Stimulated activated CD4-positive, alpha-beta T cell treated with anti-CD3 and anti-CD28 coated beads, Interleukin-15, amount 100 ng/mL, for 24 hours (primary cell): Measurements from ENCODE around the gene PRKAR1B.

Source experiments
- DNase-seq: peaks from one replicate; pipeline ENCODE4 v3.0.0-alpha.2; 2020

Gene PRKAR1B

DNA sequence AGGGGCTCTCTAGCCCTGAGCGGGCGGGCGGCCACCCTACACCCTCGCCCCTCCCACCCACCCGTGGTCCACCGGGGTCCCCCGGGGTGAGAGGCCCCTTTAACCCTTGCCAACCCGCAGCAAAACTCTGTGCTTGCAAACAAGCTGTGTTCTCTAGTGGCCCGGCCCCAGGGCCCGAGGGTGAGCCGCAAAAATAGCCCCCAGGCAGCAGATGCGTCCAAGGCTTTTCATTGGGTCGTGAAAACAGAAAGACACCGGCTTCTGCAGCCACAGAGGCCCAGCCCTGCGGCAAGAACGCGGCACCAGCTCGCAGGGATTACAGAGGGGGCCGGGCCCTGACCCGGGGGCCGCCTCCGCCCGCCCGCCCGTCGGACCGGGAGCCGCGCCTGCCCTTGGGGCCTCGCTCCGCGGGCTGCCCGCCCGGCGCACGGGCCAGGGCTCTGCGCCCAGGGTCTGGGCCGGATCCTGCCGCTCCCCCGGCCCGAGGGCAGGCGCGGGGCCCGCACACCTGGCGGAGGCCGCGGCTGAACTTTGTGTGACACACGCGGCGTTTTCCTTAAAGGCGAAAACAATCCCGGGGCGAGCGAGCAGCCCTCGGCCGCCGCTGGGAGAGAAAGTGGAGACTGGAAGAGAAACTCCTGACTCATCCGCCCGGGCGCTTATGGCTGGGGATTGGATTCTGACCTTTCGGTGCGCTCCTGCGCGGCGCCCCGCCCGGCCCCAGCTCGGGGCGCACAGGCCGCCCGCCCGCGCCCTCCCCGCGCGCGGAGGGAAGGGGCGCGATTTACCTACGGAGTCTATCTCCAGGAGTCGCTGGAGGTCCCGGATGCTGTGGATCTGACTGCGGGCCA, 210.2 kb downstream of the PRKAR1B start:
- peak; percentile 58 for DNase-seq

DNA sequence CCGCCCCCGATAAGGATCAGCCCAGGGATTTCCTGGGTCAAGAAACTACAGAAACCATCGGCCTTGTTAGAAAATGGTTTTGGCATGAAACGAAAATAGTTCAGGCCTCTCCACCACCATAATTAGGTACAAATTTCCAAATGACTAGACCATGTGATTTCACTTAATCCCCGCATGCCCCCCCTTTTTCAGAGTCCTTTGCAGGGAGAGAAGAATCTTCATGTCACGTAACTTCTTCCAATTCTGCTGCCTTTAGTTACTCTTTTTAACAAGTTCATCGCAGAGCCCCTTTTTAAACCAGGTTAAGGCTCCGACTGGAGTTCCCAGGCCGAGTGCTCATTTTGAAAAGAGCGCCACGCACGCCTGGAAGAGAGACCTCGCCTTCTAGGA, 210.9 kb downstream of the PRKAR1B start:
- no peak for DNase-seq

DNA sequence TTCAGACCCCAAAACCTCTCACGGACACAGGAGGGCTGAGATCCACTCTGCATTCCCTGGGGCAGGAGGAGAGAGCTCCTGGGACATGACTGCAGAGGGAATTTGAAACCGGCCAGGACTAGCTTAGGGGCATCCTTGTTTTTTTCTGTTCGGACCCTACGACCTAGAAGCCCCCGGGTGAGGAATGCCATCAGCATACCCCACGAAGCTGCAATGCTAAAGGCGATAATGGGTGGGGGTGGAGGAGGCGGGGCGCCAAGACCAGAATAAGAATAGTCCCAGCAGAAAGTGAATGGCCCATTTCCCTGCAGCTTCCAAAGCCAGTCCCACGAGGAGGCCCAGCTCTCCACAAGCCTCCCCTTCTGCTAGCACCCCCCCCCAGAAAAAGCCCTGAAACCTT, 211.5 kb downstream of the PRKAR1B start:
- no peak for DNase-seq

DNA sequence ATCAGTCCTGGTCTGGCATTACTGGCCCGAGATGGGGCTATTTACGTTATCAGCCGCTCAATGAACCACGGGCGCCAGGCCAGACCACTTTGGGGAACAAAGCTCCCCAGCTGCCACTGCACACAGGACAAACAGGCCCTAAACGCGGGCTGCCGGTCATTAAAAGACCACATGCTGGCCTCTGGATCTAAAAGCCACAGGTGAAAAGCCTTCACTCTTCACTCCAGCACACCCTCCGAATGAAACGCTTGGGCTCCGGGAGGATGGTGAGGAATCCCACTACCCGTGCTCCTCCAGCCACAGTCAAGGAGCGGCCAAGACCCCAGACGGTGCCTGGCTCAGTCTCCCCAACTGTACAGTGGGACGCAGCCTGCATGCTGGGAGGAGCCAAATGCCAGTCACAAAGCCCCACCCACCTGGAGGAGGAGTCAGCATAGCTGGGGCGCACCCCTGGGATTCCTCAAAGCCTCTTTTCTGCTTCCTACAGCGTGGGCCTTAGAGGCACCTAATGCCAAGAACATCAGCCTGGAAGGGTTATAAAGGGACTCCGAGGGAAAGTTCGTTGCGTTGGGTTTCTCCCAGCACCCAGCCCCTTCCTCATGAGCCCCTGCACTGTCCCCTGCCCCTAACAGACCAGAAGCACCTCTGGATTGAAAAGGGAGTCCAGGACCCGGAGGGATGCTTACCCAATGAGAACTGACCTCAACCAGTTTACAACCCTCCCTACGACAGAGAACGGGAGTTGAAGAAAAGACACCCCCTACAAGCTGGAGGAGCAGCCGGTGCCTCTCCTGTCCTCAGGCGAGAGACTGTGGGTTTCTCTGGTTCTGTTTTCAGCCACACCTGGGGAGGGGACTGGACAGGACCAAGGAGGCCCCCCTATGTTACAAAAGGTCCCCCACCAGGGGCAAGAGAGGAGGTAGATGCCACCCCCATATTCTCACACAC, 212.2 kb downstream of the PRKAR1B start:
- peak; percentile 58 for DNase-seq

DNA sequence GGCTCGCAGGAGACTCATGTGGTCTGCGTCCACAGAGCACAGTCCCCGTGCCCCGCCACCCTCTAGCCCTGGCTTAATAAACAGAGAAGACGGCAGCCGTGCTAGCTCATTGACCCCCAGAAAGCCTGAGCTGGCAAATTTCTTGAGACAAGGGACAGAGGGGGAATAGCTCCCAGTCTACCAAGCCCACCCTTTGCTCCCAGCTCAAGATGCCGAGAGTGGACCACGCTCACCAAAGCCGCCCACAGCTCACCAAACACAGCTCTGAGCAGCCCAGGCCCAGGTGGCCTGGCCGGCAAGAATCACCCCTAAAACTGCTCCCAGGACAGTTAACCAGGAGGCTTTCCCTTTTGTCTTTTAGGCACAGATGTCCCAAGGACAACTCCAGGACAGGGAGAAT, 212.8 kb downstream of the PRKAR1B start:
- DNase-seq, result no peak

DNA sequence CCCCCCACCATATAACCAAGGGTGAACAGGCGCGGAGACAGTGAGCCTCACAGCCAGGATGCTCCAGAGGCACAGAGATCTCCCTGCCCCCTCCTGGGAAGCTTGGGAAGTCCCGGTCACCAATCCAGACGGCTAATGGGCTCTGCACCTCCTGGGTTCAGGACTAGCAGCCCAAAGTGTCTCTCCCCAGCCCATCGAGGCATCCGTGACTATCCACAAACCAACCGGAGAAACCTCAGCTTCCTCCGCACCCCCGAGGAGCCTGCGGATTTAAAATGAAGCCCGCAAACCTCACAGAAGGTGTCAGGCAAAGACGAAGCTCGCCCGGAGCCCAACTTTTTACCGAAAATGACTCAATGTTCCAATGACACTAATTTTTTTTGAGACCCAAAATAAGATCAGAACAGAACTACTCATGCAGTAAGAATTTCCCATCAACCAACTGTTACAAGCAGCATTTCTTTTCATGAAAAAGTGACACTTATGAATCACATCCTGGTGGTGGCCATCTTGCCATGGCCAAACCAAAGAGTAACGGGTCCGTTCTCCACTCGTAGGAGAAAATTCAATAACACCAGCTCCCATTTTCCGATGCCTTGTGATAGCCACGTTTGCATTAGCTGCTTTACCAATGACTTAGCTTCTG, 213.4 kb downstream of the PRKAR1B start:
- DNase-seq, result peak; percentile 29

DNA sequence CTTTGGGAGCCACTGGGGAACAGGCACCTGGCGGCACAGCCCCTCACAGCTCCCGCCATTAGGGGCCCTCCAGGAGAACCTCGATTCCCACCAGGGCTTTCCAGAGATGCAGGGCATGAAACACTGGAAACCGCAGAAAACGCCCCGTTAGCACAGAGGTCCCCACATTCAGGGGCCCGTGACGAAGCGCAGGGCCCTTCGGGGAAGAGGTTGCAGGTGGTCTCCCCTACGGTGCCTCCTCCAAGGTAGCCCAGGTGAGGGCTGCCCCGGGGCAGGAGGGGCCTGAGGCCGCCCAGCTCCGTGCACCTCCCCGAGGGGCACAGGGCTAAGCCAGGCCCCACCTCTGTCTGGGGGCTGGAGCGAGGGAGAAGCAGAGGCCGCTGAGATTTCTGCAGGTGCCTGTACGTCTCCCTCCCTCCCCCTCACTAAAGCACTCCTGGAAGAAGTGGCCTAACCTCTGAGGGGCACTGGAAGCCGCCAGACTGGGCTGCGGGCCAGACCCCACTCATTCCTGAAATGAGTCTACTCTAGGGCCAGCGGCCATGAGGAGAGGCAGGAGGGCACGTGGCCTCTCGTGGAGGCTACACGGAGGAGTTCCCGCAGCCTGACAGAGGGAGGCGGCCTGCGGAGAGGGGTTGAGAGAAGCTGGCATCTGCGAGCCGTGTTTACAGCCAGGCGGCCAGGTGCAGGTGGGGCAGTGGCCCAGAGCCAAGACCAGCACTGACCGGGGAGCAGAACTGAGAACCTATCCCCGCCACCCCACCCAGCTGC, 214.4 kb downstream of the PRKAR1B start:
- no peak for DNase-seq

DNA sequence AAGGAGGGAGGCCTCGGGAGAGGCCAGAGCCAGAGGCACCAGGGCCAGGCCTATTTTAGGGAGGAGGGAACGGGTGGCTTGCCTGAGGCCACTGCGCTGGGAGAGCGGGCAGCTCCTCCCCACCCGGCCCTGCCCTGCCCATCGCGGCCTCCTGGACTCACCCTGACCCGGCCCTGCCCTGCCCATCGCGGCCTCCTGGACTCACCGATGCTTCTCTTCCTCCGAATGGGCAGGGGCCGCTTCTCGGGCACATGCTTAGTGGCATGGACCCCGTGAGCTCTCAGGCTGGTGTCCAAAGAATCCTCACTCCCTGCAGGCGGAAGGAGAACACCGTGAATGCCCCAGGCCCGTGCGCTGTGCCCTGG, 215.0 kb downstream of the PRKAR1B start:
- no peak for DNase-seq

DNA sequence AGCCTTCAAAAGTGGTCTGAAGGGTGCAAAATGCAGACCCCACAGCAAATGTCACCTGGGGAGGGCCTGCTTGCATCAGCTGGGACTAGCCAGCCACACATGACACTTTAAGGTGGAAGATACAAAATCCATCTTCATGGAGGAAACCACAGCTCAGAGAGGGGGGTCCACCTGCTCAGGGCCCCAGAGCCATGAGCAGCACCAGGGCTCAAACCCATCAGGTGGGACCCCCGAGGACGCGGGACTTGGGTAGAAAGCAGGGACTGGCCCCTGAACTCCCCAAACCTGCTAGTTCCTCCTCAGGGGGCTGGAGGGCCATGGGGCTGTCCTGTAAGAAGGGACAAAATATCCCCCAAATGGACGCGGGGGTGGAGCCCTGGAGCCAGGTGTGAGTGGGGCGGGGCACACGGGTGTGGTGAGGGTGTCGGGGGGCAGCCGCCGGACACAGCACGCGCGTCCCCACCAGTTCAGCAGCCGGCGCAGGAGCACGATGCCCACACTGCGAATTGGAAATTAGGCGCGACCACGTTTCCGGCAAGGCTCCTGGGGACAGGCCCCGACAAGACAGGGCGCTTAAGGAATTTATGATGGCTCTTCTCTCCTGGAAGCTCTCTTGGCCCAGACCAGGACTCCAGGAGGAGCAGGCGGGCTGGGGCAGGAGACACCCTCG, 215.5 kb downstream of the PRKAR1B start:
- DNase-seq, result no peak

DNA sequence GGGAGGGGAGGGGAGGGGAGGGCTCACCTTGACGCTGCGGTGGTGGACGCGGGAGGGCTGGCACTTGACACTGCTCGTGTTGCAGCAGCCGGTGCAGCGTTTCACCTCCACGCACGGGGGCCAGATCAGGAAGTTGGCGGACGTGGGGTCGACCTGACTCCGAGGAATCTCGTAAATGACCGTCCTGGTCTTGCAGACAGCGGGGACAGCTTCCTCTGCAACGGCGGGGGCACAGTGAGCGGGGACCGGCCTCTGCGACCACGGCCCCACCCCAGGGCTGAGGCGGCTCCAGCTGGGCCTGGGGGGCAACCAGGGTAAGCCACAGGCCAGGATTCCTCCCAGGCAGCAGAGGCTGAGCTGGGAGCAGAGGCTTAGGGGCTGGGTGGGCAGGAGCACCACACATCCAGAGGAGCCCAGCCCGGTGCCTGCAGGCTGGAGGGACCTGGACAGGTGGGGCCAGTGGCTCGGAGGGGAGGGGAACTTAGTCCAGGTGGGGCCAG, 216.2 kb downstream of the PRKAR1B start:
- DNase-seq, result no peak

DNA sequence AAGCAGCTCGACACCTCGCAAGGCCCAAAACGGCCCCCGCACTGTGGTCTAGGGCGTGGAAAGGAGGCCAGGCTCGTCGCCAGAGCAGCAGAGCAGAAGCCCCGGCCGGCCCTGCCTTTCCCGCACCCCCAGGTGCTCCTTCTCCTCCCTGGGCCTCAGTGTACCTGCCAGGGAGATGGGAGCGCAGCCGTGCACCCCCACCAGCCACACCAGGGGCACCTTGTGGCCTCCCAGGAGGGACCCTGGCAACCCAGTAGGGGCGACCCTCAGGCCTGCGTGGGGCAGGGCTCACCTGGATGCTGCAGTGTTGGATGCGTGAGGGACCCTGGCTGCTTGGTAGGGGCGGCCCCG, 217.0 kb downstream of the PRKAR1B start:
- no peak for DNase-seq

DNA sequence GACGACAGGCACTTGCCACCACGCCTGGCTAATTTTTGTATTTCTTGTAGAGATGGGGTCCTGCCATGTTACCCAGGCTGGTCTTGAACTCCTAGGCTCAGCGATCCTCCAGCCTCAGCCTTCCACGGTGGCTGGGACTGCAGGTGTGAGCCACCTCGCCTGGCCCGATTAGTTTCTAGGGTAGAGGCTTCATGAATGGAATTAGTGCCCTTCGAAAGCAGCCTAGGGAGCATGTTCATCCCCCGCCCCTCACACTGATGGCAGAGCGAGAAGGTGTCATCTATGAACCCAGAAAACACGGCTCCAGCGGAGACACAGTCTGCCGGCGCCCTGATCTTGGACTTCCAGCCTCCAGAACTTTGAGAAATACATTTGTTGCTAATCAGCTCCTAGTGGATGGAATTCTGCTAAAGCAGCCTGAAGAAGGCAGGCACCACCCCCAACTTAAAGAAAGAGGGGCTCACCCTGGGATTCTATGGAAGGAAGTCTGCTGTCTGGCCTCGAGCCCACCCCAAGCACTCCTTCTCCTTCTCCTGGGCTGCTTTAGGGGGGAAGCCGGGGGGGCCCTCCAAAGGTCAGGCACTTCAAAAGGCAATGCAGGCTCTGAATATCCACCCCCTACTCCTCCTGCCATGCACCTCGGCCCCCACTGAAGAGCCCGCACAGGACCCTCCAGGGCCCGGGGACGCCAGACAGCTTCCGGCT, 217.5 kb downstream of the PRKAR1B start:
- no peak for DNase-seq

DNA sequence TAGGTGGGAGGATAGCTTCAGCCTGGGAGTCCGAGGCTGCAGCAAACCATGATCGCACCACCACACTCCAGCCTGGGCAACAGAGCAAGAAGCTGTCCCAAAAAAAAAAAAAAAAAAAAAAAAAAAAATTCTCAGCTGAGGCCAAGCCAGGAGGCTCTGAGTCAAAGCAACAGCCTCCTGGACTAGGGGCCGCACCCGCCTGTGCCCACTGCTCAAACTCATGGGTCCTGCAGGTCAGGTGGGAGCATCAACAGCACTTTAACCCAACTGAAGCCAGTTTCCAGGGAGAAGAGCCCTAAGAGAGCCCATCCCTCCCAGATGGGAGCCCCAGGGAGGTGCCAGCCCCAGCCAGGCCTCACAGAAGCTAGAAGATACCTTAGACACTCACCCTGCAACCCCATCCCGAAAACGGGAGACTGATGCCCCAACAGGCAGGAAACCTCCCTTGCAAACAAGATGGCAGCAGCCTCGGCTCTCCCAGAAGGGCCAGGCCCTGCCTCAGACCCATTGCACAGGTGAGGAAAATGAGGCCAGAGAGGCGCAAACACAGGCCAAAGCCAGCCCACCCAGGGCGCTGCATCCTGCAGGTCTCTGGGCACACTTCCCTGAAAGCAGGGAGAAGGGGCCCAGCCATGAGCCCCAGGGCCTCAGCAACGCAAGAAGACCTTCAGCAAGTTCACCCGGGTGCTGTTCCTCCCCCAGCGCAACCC, 218.5 kb downstream of the PRKAR1B start:
- no peak for DNase-seq

DNA sequence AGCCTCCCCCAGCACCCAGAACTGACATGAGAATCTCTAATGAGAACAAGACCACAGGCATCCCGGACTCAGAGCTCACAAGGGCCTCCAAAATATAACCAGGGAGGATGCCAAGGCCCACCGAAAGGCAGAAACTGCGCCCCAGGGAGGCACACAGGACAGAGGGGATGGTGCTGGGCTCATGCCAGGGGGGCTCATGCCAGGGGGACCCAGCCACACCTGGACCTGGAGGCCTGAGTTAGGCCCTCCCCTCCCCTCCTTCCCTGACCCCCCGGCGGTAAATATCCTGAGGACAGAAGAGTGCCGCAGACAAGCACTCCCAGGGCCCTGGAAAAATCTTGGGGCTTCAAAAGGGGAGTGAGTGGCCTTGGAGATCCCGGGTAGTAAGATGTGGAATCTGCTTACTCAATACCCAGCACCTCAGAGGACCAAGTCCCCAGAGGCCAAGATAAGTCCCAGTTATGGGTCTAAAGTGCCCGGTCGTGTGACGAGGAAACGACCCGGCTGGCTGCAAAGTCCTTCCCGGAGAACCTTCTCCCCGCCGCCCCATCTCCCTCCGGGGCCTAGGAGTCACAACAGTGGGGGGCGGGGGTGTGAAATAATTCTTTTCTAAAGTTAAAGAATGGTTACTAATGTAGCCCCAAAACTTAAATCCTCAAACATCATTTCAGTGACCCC, 219.3 kb downstream of the PRKAR1B start:
- no peak for DNase-seq

DNA sequence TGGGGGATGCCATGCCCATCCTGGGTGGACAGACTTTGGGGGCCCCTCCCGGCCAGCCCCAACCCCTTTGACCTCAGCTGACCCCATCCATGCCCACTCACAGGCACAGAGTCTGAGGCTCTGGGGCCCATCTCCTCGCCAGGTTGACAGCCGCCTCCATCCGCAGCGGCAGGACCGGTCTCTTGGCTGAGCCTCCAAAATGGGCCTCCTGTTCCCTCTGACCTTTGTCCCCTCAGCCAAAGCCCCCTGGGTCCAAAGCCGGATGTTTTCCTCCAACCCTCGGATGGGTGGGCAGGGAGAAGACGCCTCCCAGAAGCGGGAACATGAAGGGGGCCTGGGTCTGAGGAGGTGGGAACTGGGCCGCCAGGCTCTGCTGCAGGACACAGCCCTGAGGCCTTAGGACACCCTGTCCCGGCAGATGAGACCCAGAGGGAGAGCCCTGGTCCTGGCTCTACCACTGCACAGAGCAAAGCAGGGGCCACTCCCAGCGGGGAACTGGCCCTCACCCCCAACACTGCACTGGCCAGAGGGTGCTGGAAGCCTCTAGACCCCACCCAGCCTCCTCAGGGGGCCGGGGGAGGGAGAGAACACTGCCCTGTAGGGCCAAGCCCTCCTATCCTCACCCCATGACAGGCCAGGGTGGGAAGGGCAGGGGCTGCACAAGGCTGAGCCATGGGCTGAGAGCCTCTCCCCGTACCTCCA, 220.0 kb downstream of the PRKAR1B start:
- no peak for DNase-seq

DNA sequence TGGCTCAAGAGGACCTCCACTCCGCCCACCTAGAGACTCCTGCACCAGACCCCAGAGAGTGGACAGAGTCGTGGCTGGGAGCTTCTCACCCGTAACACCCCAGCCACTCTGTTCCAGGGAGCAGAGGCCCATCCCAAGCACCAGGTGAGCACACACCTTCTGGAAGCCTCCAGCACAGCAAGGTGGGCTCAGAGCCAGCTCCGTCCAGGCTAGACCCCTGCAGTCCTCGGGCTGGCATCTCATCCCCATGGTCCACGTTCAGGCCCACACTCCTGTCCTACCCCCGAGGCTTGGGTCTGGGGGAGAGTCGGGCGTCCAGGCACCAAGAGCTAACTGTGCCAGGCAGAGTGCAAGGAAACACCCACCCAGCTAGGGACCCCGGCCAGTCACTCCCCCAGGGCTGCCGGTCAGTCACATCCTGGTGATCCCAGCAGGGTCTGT, 220.7 kb downstream of the PRKAR1B start:
- DNase-seq, result no peak

DNA sequence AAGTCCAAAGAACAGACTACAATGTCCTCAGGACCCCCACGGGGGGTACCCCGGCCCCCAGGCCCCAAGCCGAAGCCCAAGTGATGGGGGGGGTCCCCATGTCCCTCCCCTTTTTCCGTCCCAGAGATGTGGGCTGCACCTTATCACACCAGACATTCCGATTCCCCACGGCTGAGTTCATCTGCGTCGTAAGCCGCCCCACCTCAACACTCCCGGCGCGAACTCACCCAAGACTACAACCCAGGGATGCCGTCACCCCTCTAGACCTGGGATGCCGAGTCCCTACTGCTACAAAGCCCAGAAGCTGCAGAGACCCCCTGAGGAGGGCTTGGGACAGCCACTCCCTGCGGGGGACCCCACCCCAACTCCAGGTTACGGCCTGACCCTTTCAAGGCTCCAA, 221.9 kb downstream of the PRKAR1B start:
- DNase-seq, result no peak

DNA sequence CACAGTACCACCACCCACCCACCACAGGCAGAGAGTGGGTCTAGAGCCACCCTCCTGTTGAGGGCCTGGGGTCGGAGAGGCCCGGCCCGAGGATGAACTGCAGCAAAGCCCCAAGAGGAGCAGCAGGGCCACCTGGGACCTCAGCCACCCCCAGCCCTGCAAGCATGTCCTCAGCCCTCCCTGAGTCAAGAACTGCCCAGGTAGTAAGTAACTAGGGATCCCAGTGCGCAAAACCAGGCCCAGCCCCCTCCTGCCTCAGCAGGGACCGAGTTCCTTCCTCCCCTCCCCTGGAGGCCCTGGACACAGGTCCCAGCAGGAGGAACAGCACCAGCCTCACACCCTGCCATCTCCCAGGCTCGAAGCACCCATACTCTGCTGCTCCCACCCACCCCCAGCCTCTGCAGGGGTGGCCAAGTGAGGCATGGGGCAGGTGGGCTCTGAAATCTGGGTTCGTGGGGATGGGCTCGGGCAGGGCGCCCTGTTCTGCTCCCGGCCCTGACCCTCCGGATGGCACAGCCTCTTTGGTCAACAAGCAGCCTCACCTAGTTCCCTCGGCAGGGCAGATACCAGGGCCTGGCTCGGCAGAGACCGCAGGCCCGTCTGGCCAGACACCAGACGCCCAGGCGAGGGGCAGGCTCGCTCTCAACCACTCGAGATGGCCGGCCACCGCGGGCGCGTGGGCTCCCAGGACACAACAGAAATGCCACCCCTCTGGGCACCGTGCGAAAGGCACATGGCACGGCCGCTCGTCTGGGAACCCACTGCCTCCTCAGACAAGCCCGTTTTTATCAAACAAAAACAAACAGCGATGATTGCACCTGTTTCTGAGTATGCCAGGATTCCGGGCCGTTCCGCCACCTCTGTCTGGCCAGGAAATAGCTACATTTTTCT, 222.6 kb downstream of the PRKAR1B start:
- DNase-seq, result no peak
